Cardiac fibroblast (primary cell): ENCODE measurements around the gene FAF1.
"Not testable (repeated sequence)": the region's sequence is repeated elsewhere in the genome, so short reads cannot be mapped to it uniquely, and the experiment has no call there.

ENCODE experiments used
- DNase-seq, 2 donors: peaks; one replicate each; pipeline versions ENCODE4 v3.0.0 to v3.0.0-alpha.2; 2010; ENCODE audit warnings: low read depth in 2 of 2
- H3K4me3 ChIP-seq, 2 donors: replicated peaks in 1 of 2; 1 replicate in 1 of 2; 2 replicates in 1 of 2; pipeline ENCODE4 v1.5.1; 2011; ENCODE audit warnings: low read depth in 2 of 2, low read length in 2 of 2, mild to moderate bottlenecking in 2 of 2, moderate library complexity in 1 of 2
- TF ChIP-seq, protein P1 (sequence below): IDR thresholded peaks from one replicate; pipeline ENCODE4 v1.5.1; 2011; ENCODE audit warnings: low read depth, mild to moderate bottlenecking, low read length, inconsistent platforms

Gene FAF1

DNA sequence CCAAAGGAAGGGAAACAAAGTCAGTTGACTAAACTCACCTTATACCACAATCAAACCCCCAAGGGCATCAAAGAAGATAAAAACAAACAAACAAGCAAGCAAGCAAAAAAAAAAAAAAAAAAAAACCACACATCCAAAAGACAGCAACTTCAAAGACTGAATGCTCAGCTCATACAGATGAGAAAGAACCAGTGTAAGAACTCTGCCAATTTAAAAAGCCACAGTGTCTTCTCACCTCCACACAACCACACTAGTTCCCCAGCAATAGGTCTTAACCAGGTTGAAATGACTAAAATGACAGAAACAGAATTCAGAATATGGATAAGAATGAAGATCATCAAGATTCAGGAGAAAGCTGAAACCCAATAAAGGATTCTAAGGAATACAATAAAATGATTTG, 193.4 kb downstream of the FAF1 start:
- no peak overlapping the region for H3K4me3 ChIP-seq
- DNase-seq: no peak
- TF ChIP-seq, protein P1, sequence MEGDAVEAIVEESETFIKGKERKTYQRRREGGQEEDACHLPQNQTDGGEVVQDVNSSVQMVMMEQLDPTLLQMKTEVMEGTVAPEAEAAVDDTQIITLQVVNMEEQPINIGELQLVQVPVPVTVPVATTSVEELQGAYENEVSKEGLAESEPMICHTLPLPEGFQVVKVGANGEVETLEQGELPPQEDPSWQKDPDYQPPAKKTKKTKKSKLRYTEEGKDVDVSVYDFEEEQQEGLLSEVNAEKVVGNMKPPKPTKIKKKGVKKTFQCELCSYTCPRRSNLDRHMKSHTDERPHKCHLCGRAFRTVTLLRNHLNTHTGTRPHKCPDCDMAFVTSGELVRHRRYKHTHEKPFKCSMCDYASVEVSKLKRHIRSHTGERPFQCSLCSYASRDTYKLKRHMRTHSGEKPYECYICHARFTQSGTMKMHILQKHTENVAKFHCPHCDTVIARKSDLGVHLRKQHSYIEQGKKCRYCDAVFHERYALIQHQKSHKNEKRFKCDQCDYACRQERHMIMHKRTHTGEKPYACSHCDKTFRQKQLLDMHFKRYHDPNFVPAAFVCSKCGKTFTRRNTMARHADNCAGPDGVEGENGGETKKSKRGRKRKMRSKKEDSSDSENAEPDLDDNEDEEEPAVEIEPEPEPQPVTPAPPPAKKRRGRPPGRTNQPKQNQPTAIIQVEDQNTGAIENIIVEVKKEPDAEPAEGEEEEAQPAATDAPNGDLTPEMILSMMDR: no peak

DNA sequence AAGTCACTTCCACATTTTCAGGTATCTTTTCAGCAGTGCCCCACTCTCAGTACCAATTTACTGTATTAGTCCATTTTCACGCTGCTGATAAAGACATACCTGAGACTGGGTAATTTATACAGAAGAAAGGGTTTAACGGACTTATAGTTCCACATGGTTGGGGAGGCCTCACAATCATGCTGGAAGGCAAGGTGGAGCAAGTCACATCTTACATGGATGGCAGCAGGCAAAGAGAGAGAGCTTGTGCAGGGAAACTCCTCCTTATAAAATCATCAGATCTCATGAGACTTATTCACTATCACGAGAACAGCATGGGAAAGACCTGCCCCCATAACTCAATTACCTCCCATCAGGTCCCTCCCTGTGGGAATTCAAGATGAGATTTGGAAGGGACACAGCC, 203.5 kb downstream of the FAF1 start:
- H3K4me3 ChIP-seq, DNase-seq: not testable (repeated sequence)

DNA sequence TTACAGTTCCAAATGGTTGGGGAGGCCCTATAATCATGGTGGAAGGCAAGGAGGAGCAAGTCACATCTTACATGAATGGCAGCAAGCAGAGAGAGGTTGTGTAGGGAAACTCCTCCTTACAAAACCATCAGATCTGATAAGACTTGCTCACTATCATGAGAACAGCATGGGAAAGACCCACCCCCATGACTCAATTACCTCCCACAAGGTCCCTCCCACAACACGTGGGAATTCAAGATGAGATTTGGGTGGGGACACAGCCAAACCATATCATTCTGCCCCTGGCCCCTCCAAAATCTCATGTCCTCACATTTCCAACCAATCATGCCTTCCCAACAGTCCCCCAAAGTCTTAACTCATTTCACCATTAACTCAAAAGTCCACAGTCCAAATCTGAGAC, 205.3 kb downstream of the FAF1 start:
- not testable (repeated sequence) for DNase-seq, H3K4me3 ChIP-seq

DNA sequence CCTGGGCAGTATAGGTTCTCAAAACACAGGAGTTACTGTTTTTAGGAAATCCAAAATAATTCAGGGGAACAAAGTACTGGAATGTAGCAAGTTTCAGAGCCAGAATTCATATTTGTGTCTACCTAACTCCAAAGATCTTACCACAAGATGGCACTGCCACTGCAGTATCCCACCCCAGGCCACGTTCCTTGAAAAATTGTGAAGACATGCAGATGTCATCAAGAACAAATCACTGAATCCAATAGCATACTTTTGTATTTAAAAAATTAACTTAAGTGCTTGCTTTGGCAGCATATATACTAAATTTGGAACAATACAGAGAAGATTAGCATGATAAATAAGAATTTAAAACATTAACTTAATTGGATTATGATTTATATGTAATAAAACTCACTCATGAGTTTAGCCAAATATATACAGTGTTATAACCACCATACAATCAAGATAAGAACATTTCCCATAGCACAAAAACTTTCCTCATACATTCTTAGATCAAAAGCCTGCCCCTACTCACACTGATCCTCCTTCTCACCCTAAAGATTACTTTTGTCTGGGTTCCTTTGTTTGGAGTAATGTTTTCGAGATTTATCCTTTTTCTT, 209.9 kb downstream of the FAF1 start:
- H3K4me3 ChIP-seq: no peak overlapping the region
- TF ChIP-seq, protein P1: peak; percentile 59
- peak; percentile 56 to 63 for DNase-seq

DNA sequence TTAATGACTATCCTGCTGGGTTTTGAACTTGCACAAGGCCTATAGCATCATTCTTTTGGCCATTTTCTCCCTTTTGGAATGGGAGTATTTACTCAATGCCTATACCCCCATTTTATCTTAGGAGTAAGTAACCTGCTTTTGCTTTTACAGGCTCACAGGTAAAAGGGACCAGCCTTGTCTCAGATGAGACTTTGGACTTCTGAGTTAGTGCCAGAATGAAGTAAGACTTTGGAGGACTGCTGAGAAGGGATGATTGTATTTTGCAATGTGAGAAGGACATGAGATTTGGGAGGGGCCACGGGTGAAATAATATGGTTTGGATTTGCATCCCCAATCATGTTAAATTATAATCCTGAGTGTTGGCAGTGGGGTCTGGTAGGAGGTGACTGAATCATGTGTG, 212.7 kb downstream of the FAF1 start:
- TF ChIP-seq, protein P1: no peak
- H3K4me3 ChIP-seq: no peak overlapping the region
- DNase-seq: no peak

DNA sequence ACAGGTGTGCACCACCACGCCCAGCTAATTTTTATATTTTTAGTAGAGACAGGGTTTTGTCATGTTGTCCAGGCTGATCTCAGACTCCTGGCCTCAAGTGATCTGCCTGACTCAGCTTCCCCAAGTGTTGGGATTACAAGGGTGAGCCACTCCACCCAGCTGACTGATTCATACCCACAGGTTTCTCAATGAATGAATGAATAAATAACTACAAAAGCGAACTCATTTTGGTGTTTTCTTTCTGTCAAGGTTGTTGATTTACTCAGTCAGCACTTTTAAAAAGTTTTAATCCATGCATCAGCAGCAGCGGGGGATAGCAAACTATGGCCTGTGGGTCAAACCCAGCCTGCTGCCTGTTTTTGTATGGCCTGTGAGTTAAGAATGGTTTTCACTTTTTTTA, 217.5 kb downstream of the FAF1 start:
- TF ChIP-seq, protein P1: no peak
- H3K4me3 ChIP-seq: no peak overlapping the region
- DNase-seq: peak in 1 of 2 donors; percentile 67

DNA sequence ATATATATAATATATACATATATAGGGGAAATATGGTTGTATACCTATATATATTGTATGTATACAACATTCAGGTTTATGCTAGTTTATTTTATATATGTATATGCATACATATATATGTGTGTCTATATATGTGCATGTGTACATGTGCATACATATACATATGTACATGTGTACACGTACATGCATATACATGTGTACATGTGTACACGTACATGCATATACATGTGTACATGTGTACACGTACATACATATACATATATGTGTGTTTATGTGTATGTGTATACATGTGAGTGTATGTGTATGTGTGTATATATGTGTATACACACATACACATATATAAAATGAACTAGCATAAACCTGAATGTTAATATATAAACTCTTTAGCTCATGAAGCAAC, 220.9 kb downstream of the FAF1 start:
- TF ChIP-seq, protein P1: no peak
- no peak for DNase-seq
- no peak overlapping the region for H3K4me3 ChIP-seq

DNA sequence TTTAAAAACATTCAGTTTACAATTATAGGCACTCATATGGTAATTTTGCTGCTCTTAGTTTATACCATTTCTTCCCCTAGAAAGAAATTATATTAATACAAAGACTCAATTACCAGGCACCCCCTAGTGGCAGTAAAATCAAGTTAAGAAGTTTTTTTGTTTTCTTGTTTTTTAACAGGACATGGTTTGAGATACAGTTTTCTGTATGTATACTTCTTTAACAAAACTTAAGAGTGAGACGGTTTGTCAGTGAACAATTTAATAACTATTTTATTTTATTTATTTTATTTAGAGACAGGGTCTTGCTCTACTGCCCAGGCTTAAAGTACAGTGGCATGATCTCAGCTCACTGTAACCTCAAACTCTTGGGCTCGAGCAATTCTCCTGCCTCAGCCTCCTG, 224.6 kb downstream of the FAF1 start:
- H3K4me3 ChIP-seq: no peak overlapping the region
- TF ChIP-seq, protein P1: peak; percentile 47
- DNase-seq: peak; percentile 58 to 63

DNA sequence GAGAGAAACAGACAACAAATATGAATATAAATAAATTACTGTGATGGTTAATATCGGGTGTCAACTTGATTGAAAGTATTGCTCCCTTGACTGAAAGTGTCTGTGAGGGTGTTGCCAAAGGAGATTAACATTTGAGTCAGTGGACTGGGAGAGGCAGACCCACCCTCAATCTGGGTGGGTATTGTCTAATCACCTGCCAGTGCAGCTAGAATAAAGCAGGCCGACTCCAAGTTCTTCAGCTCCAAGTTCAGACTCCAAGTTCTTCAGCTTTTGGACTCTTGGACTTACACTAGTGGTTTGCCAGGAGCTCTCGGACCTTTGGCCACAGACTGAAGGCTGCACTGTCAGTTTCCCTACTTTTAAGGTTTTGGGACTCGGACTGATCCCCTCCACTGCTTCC, 232.5 kb downstream of the FAF1 start:
- not testable (repeated sequence) for DNase-seq, H3K4me3 ChIP-seq
